Stimulated activated CD8-positive, alpha-beta memory T cell treated with anti-CD3 and anti-CD28 coated beads, Interleukin-4, amount 100 ng/mL, for 1 hour (primary cell): ENCODE data around the gene ALG12.
A peak's percentile ranks its signal among the peaks of the same experiment; 100 is the strongest.

ENCODE experiments used
- DNase-seq, 2 donors: peaks; one replicate each; pipeline ENCODE4 v3.0.0-alpha.2; 2020; ENCODE audit warnings: low read depth in 2 of 2, low spot score in 1 of 2

ALG12 gene

GRCh38 chr22:49930596-49931412 lies 12.6 kb upstream of the ALG12 start:
- no peak for DNase-seq

GRCh38 chr22:49929994-49930575 lies 11.8 kb upstream of the ALG12 start:
- no peak for DNase-seq

GRCh38 chr22:49929211-49929979 lies 11.2 kb upstream of the ALG12 start:
- peak; percentile 50 to 60 for DNase-seq

GRCh38 chr22:49928555-49929210 lies 10.4 kb upstream of the ALG12 start:
- DNase-seq = no peak

GRCh38 chr22:49928185-49928495 lies 9.9 kb upstream of the ALG12 start:
- no peak for DNase-seq

- DNase-seq = no peak
Observed at GRCh38 chr22:49927483-49928184, 9.4 kb upstream of the ALG12 start.

GRCh38 chr22:49926916-49927315 lies 8.7 kb upstream of the ALG12 start:
- DNase-seq = no peak

GRCh38 chr22:49925525-49926128 lies 7.4 kb upstream of the ALG12 start:
- peak in 1 of 2 donors; percentile 50 for DNase-seq

GRCh38 chr22:49924113-49924833 lies 6.0 kb upstream of the ALG12 start:
- DNase-seq = no peak

- no peak for DNase-seq
Observed at GRCh38 chr22:49923445-49923844, 5.2 kb upstream of the ALG12 start.

- no peak for DNase-seq
Observed at GRCh38 chr22:49922926-49923325, 4.7 kb upstream of the ALG12 start.

- DNase-seq = no peak
Observed at GRCh38 chr22:49922484-49922883, 4.2 kb upstream of the ALG12 start.

- no peak for DNase-seq
Observed at GRCh38 chr22:49921508-49922278, 3.5 kb upstream of the ALG12 start.

GRCh38 chr22:49920859-49921258 lies 2.6 kb upstream of the ALG12 start:
- no peak for DNase-seq

- no peak for DNase-seq
Observed at GRCh38 chr22:49918911-49919881, 958 bp upstream of the ALG12 start.

- DNase-seq = no peak
Observed at GRCh38 chr22:49916831-49917230, 1.4 kb downstream of the ALG12 start.

- no peak for DNase-seq
Observed at GRCh38 chr22:49915610-49916009, 2.6 kb downstream of the ALG12 start.

GRCh38 chr22:49914256-49914655 lies 4.0 kb downstream of the ALG12 start:
- DNase-seq = no peak
